K562 (cell line): Measurements from ENCODE around the gene CCR8. TPM values are rescaled to one million over a fixed set of nuclear protein-coding genes. Genes with fewer than 3 reads are reported as not detected.

ENCODE experiments used
- CBFA2T3 ChIP-seq: fragments of 450-650 bp; IDR thresholded peaks from 2 replicates; pipeline ENCODE4 v1.6.1; 2017
- CTBP1 ChIP-seq: fragments of 450-650 bp; IDR thresholded peaks from 2 replicates; pipeline ENCODE4 v1.6.1; 2016; ENCODE audit warnings: borderline replicate concordance
- DDX20 ChIP-seq: fragments of 450-650 bp; IDR thresholded peaks from 2 replicates; pipeline ENCODE4 v1.6.1; 2016; ENCODE audit warnings: missing genetic modification characterization, low read depth, mild to moderate bottlenecking, missing compliant biosample characterization, moderate library complexity
- HDAC1 ChIP-seq, 2 experiments: fragments of 450-650 bp; IDR thresholded peaks; 2 replicates each; pipeline ENCODE4 v1.6.1; 2016 to 2017; ENCODE audit warnings: inconsistent platforms in 1 of 2, mild to moderate bottlenecking in 1 of 2, moderate library complexity in 1 of 2
- ID3 ChIP-seq, 2 experiments: fragments of 250-450 bp in 1 of 2; fragments of 450-650 bp in 1 of 2; sonication (Bioruptor Pico) in 1 of 2; IDR thresholded peaks; 2 replicates each; pipeline versions ENCODE4 v1.6.1 to v1.8.0; 2016 to 2021; ENCODE audit warnings: mild to moderate bottlenecking in 2 of 2, moderate library complexity in 2 of 2, missing compliant biosample characterization in 1 of 2, missing genetic modification characterization in 1 of 2
- KDM1A ChIP-seq, 2 experiments: fragments of 450-650 bp; IDR thresholded peaks; 2 replicates each; pipeline ENCODE4 v1.6.1; 2016; ENCODE audit warnings: mild to moderate bottlenecking in 2 of 2
- NEUROD1 ChIP-seq: fragments of 150-350 bp; IDR thresholded peaks from 2 replicates; pipeline ENCODE4 v1.6.1; 2014; ENCODE audit warnings: borderline replicate concordance, low read length, low read depth; ENCODE audit not compliant: partially characterized antibody
- NFIC ChIP-seq: fragments of 450-650 bp; IDR thresholded peaks from 2 replicates; pipeline ENCODE4 v1.6.1; 2017; ENCODE audit warnings: mild to moderate bottlenecking, inconsistent platforms
- POLR2AphosphoS5 ChIP-seq: IDR thresholded peaks from 2 replicates; pipeline ENCODE4 v1.6.1; 2011; ENCODE audit warnings: mild to moderate bottlenecking, low read depth, low read length, moderate library complexity; ENCODE audit not compliant: control insufficient read depth, insufficient read depth
- POU5F1 ChIP-seq: fragments of 150-350 bp; IDR thresholded peaks from 2 replicates; pipeline ENCODE4 v1.6.1; 2014; ENCODE audit warnings: borderline replicate concordance, low read length, low read depth, mild to moderate bottlenecking; ENCODE audit not compliant: partially characterized antibody
- RAD51 ChIP-seq: fragments of 450-650 bp; IDR thresholded peaks from 2 replicates; pipeline ENCODE4 v1.7.1; 2016; ENCODE audit warnings: low read depth, mild to moderate bottlenecking, borderline replicate concordance
- SMAD4 ChIP-seq: fragments of 250-450 bp; sonication (Bioruptor Pico); conservative IDR thresholded peaks from 2 replicates; pipeline ENCODE4 v1.8.0; 2021; ENCODE audit warnings: inconsistent platforms, mild to moderate bottlenecking, moderate library complexity
- SMARCA4 ChIP-seq: fragments of 450-650 bp; IDR thresholded peaks from 2 replicates; pipeline ENCODE4 v1.6.1; 2016
- SMARCE1 ChIP-seq: fragments of 450-650 bp; IDR thresholded peaks from 2 replicates; pipeline ENCODE4 v1.7.1; 2016; ENCODE audit warnings: mild to moderate bottlenecking
- SNRNP70 ChIP-seq: fragments of 200-400 bp; formaldehyde crosslinking; optimal IDR thresholded peaks from 2 replicates; pipeline ENCODE3; 2017; ENCODE audit warnings: low read depth, low read length
- SRSF3 ChIP-seq: fragments of 200-400 bp; formaldehyde crosslinking; IDR thresholded peaks from 2 replicates; pipeline ENCODE4 v1.6.1; 2016; ENCODE audit warnings: mild to moderate bottlenecking, low read length, moderate library complexity; ENCODE audit not compliant: insufficient read depth
- TAL1 ChIP-seq: fragments of 450-650 bp; IDR thresholded peaks from 2 replicates; pipeline ENCODE4 v1.6.1; 2016; ENCODE audit warnings: mild to moderate bottlenecking
- TBL1XR1 ChIP-seq, 2 experiments: IDR thresholded peaks; 2 replicates each; pipeline ENCODE4 v1.6.1; 2012; ENCODE audit warnings: improper control_type of control experiment in 2 of 2, low read length in 2 of 2, mild to moderate bottlenecking in 1 of 2
- TCF3 ChIP-seq: sonication (generic); formaldehyde crosslinking; IDR thresholded peaks from 2 replicates; pipeline ENCODE4 v1.4.0; 2020; ENCODE audit warnings: mild to moderate bottlenecking, missing genetic modification reagents
- ZBTB17 ChIP-seq: fragments of 450-650 bp; formaldehyde crosslinking; IDR thresholded peaks from 2 replicates; pipeline ENCODE4 v1.4.0; 2020; ENCODE audit warnings: mild to moderate bottlenecking
- ZNF785 ChIP-seq: fragments of 250-450 bp; sonication (Bioruptor Pico); IDR thresholded peaks from 2 replicates; pipeline ENCODE4 v1.4.0; 2020; ENCODE audit warnings: mild to moderate bottlenecking
- polyA plus RNA-seq, 8 experiments: library from polyadenylated mRNA; depleted of rRNA in 4 of 8; stranded (reverse) in 5 of 8; unstranded in 3 of 8; fragments of >200 nt; fragmentation: Nextera tagmentation in 2 of 8; fragmentation: Illumina TruSeq in 1 of 8; extraction: Ambion mirVana in 2 of 8; extraction: Trizol in 1 of 8; gene quantifications; 2 replicates each; pipeline versions ENCODE4 v1.2.1 to v1.2.3, GENCODE V29; 2011 to 2014; ENCODE audit warnings: inconsistent platforms in 1 of 8, missing spikeins in 1 of 8
- total RNA-seq, 7 experiments: library from RNA; depleted of rRNA in 6 of 7; stranded (reverse); fragments of >200 nt in 6 of 7; fragmentation: Illumina TruSeq in 2 of 7; extraction: Trizol in 2 of 7; gene quantifications; 2 replicates each; pipeline versions ENCODE4 v1.2.1 to v1.2.3, GENCODE V29; 2011 to 2021; ENCODE audit warnings: low replicate concordance in 1 of 7
- TF ChIP-seq, protein P1 (sequence below): sonication (generic); formaldehyde crosslinking; IDR thresholded peaks from 2 replicates; pipeline ENCODE4 v1.8.1; 2023; ENCODE audit warnings: missing genetic modification reagents, mild to moderate bottlenecking, borderline replicate concordance

Gene CCR8
- total and polyA plus RNA-seq, 9 of the 15 experiments (the other 6 are each of a cell fraction or from before 2014, with no cell fraction given), result not detected

DNA sequence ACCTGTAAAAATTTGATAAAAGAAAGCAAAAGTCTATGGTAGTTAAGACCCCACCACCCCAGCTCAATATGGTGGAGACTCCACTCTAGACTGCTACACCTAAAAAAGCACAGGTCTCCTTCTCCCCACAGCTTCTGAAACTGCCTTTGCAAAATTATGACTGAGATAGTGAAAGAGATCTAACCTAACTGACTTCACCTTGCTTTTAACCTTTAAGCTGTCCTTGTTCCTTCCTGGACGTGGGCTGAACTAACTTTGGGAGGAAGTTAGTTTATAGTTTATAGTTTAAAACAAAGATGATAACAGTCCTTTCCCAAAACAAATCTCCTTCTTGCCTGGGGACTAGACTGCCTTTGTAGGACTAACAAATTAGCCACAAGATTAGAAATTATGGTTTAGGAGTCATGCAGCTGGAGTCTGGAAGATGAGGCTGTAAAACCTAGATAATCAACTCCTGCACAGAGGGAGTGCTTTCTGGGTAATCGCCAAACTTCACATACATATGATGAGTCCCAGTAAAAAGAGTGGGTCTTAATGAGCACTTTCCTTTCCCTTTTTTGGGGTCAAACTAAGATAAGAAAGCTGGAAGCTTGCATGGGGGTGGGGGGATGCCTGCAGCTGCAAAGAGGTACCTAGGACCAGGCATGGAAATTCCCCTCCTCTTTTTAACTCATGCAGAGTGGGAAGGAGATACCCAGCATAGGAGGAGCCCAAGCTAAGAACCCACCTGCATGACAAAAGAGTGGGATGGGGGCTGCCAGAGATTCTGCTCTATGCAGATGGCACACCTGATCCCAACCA is 17.5 kb downstream of the CCR8 start (continued):
- no peak for TF ChIP-seq ID3 (CRISPR knock-in tag; IDR thresholded peaks at IDR 0.05)
- TF ChIP-seq ID3 (tag; IDR thresholded peaks at IDR 0.05), result peak; percentile 46; the same call in 1 of the 2 replicates
- 0 out of 2 replicates have a peak, but pooled peaks have one; percentile 59 for TF ChIP-seq ZBTB17 (CRISPR knock-in tag)
- TF ChIP-seq TCF3 (CRISPR knock-in tag), result peak; percentile 88
- no peak for TF ChIP-seq DDX20 (tag)
- peak; percentile 60; the same call in 1 of the 2 replicates for TF ChIP-seq SMARCE1
- TF ChIP-seq POLR2AphosphoS5, result peak; percentile 47
- 0 out of 4 replicates have a peak, but pooled peaks of 1 of the 2 experiments have one; percentile 28 for TF ChIP-seq TBL1XR1 (IDR thresholded peaks at IDR 0.05; ENCODE audit: low read length in 2 of 2)
- peak; percentile 9; the same call in 1 of the 2 replicates for TF ChIP-seq RAD51
- TF ChIP-seq ZNF785 (CRISPR knock-in tag), result no peak
- TF ChIP-seq CBFA2T3, result peak; percentile 93
- TF ChIP-seq SMAD4, result peak; percentile 92
- no peak for TF ChIP-seq SRSF3
- no peak for TF ChIP-seq SNRNP70
- no peak for TF ChIP-seq POU5F1
- 0 out of 4 replicates have a peak, but pooled peaks of 1 of the 2 experiments have one; percentile 23 for TF ChIP-seq HDAC1 (IDR thresholded peaks at IDR 0.05)
- TF ChIP-seq SMARCA4, result peak; percentile 74; the same call in 1 of the 2 replicates
- peak; percentile 81 for TF ChIP-seq TAL1
- peak; percentile 47 to 64; a peak in 3 of 4 replicates for TF ChIP-seq KDM1A (IDR thresholded peaks at IDR 0.05)
- TF ChIP-seq, protein P1, sequence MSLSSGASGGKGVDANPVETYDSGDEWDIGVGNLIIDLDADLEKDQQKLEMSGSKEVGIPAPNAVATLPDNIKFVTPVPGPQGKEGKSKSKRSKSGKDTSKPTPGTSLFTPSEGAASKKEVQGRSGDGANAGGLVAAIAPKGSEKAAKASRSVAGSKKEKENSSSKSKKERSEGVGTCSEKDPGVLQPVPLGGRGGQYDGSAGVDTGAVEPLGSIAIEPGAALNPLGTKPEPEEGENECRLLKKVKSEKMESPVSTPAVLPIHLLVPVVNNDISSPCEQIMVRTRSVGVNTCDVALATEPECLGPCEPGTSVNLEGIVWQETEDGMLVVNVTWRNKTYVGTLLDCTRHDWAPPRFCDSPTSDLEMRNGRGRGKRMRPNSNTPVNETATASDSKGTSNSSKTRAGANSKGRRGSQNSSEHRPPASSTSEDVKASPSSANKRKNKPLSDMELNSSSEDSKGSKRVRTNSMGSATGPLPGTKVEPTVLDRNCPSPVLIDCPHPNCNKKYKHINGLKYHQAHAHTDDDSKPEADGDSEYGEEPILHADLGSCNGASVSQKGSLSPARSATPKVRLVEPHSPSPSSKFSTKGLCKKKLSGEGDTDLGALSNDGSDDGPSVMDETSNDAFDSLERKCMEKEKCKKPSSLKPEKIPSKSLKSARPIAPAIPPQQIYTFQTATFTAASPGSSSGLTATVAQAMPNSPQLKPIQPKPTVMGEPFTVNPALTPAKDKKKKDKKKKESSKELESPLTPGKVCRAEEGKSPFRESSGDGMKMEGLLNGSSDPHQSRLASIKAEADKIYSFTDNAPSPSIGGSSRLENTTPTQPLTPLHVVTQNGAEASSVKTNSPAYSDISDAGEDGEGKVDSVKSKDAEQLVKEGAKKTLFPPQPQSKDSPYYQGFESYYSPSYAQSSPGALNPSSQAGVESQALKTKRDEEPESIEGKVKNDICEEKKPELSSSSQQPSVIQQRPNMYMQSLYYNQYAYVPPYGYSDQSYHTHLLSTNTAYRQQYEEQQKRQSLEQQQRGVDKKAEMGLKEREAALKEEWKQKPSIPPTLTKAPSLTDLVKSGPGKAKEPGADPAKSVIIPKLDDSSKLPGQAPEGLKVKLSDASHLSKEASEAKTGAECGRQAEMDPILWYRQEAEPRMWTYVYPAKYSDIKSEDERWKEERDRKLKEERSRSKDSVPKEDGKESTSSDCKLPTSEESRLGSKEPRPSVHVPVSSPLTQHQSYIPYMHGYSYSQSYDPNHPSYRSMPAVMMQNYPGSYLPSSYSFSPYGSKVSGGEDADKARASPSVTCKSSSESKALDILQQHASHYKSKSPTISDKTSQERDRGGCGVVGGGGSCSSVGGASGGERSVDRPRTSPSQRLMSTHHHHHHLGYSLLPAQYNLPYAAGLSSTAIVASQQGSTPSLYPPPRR, result no peak
- no peak for TF ChIP-seq NEUROD1
- peak; percentile 48; the same call in 1 of the 2 replicates for TF ChIP-seq CTBP1
- TF ChIP-seq NFIC, result peak; percentile 72
